ENCODE results near the gene ROBO2.

Gene ROBO2

DNA sequence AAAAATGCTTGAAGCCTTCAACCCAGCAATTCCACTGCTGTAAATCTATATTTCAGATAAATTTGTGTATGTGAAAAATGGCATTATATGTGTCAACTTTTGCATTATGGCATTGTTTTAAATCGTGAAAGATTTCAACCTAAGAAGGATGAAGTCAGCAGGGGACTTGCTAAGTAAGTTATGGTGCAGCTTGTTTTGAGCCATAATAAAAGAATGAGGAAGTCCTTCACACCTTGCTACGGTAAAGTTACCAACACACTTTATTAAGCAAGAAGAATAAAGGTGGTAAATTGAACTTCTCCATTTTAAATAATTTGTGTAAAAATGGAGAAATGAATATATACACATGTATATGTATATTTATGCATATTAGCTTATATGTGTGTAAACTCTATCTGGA lies 371.4 kb downstream of the ROBO2 start:
- DNase-seq (ENCODE audit: low read depth in 2 of 2) = no peak

DNA sequence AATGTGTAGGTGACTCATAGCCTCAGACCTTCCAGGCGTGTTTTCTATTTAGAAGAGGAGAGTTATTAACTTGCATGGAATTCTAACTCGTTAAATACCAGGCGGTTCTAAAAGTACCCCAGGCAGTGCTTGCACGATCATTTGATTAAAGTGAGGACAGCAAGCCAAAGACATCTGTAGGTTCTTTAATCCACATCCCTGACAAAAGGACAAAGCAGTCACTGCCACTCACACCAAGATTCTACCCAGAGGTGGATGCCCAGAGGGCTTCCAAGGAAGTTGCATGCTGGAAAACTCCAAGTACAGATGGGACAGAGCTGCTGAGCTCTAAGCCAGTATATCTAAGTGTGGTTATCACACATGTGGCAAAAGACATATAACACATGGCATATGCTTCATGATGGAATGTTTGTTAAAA lies 372.1 kb downstream of the ROBO2 start:
- no peak for DNase-seq (ENCODE audit: low read depth in 2 of 2)

DNA sequence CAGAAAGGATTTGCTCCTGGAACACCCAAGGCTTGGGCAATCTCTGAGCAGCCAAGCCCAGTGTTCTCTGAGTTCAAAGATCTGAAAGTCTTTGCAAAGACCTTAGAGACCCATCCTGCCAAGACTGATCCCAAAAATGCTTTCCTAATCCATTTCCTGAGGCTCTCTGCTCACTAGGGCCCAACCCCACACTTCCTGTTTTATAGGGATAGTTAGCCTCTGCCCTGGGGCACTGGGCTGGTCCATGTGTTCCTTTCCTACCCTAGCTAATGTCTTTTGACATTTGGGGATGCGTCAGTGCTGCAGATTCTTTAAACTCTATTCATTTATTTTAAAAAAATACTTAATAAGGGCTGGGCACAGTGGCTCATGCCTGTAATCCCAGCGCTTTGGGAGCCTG lies 372.7 kb downstream of the ROBO2 start:
- DNase-seq (ENCODE audit: low read depth in 2 of 2) = no peak

- no peak for DNase-seq (ENCODE audit: low read depth in 2 of 2)
Observed at GRCh38 chr3:77414881-77415280, 375.0 kb downstream of the ROBO2 start.

GRCh38 chr3:77420336-77420735 lies 380.4 kb downstream of the ROBO2 start:
- no peak for DNase-seq (ENCODE audit: low read depth in 2 of 2)

DNA sequence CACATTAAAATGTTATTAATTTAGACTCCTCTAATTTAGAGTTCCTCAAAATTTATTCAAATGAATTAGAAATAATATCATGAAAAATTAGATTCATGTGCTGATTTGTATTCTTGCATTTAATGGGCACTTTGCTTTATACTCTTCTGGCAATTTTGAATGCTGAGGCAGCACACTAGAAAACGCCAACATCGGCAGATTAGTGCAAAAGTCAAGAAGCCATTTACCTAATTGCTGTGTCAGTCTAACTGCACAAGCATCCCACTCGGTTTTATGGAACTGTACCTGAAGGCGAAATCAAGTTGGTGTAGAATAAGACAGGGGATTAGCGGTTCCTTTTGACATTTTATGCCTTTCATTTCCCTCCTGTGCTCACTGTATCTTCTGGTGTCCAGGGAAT lies 382.0 kb downstream of the ROBO2 start:
- DNase-seq (ENCODE audit: low read depth in 2 of 2) = no peak

GRCh38 chr3:77426531-77426930 lies 386.6 kb downstream of the ROBO2 start:
- no peak for DNase-seq (ENCODE audit: low read depth in 2 of 2)

GRCh38 chr3:77427528-77427927 lies 387.6 kb downstream of the ROBO2 start:
- no peak for DNase-seq (ENCODE audit: low read depth in 2 of 2)

GRCh38 chr3:77436908-77437307 lies 397.0 kb downstream of the ROBO2 start:
- DNase-seq (ENCODE audit: low read depth in 2 of 2) = no peak

DNA sequence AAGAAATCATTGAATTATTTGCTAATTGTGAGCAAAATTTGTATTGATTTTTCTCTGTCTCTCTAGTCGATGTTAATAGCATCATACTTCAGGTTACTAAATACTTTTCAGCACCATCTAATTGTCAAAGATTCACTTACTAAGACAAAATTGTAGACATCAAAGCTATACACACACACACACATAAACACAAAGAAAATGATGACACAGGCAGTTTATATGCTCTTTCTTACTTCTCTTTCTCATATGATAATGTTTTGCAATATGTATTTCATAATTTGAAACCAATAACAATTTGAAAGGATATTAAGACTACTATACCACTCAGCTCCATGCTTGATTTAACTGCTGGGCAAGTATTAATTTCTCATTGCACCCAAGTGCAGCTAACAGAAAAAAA lies 406.2 kb downstream of the ROBO2 start:
- no peak for DNase-seq (ENCODE audit: low read depth in 2 of 2)

DNA sequence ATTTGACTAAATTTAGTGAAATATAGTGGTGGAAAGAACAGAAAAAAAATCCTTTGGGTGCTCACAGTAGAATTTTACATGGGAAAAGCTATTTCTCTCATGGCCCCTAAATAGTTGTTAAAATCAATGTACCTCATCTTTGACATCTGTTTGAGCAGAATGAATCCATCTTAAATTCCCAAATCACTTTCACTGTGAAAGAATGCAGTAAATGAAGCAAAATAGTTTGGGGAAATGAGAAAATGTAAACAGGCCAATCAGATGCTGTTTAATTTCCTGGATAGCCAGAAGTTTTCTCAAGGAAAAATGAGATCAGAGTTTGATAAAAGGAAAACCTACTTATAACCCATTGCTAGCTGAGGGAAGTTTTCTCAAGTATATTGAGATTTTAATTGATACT lies 406.9 kb downstream of the ROBO2 start:
- no peak for DNase-seq (ENCODE audit: low read depth in 2 of 2)

DNA sequence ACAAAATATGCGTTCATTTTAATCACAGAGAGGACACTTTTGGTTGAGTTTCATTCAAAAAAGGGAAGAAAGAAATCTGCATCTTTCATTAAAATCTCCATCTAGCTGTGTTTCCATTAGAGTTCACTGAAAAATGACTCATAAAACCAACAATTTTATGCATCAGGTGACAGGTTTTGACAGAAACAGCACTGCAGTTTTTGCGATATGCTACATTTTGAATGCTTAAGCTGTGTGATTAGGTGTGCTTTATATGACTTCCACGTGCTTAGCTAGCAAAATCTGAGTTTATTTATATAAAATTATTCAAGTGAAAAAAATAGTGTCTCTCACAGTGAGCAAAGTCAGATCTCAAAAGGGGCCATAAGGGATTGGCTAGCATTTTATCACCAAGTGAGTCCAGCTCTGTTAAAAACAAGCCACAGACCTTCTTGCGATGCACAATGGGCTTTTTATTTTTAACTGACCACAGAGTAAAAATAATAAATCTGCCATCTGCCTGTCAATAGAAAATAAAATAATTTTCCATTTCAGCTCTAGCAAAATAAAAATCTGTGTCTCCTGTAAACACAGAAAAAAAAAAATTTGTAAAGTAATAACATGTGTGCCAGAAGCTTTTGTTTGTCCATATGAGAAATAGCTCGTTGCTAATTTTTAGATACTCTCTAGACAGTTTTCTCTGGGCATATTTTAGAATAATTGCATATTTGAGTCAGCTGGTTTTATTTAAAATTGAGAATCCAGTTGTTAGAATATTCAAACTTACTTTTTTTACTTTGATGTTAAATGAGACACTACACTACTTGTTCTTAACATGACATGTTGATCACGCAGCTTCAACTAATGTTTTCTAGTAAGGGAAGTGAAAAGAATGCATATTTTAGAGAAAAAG lies 409.8 kb downstream of the ROBO2 start:
- DNase-seq (ENCODE audit: low read depth in 2 of 2) = no peak

DNA sequence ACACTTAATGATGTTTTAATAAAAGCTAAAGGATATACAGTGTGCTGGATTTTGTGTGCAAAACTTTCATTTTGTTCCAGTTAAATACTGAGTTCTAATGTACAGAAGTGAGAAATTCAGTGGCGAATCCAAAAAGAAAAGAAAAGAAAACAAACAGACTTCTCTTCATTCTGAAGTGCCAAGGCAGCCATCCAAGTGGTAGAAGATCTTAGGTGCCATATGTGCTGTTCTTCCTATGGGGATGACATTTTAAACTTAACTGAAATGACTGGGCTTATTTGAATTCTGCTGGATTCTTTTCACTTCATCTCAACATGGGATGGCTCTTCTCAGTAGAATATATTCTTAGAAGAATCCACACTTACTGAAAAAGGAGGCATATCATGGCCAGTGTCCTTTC lies 416.5 kb downstream of the ROBO2 start:
- no peak for DNase-seq (ENCODE audit: low read depth in 2 of 2)

DNA sequence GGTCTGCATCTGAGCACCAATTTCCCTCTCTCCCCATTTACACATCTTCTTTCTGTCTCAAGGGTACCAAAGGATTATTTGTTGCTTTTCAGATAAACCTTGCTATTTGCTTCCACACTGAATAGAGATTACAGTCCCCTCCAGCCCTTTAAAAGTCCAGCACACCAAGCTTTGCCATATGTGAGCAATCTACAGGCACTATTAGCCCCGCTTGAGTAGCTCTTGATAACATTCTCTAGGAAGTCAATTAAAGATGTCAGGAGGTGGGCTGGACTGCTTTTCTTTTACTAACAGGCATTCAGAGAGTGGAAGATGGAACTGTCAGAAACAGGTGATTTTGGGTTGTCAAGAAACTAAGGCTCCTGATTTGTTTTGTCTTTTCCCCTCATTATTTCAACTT lies 417.0 kb downstream of the ROBO2 start:
- no peak for DNase-seq (ENCODE audit: low read depth in 2 of 2)

- DNase-seq (ENCODE audit: low read depth in 2 of 2) = no peak
Observed at GRCh38 chr3:77459926-77460325, 420.0 kb downstream of the ROBO2 start.

DNA sequence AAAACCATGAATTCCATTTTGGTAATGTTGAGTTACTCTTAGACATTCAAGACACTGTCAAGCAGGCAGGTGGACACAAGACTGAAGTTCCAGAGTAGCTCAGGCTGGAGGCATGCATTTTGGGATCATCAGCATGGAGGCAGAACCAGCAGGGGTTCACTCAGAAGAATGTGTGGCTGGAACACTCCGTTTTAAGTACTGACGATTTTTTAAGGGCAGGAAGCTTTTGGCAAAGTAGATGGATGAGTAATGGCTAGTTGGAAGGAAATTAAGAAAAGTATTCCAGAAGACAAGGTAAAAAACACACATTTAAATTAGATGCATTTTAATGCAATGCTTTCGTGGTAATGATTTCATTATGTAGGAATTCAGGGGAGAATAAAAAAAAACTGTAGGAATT lies 420.4 kb downstream of the ROBO2 start:
- no peak for DNase-seq (ENCODE audit: low read depth in 2 of 2)

- no peak for DNase-seq (ENCODE audit: low read depth in 2 of 2)
Observed at GRCh38 chr3:77462951-77463350, 423.1 kb downstream of the ROBO2 start.

DNA sequence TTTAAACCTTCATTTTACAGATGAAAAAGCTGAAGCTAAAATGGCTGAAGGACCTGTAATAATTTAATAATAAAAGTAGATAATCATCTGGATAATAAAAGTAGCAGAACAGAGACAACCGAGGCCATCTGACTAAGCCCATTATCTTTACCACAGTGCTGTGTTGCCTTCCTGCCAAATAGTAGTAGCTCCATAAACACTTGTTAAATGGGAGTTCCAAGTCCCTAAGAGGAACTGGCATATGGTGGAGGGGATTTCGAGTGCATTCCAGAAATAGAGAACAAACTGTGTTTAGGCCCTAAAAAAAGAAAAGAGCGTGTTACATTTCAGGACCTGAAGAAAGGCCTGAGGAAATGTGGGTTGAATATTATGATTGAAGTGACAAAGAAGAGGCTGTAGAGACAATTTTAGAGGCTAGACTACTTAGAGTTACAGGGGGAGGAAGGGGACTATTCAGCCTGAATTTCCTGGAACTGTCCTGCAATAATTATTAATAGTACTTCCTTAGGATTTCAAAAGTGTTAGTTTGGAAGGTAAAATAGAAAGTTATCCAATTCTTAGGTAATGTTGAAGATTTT lies 424.3 kb downstream of the ROBO2 start:
- DNase-seq (ENCODE audit: low read depth in 2 of 2) = no peak

DNA sequence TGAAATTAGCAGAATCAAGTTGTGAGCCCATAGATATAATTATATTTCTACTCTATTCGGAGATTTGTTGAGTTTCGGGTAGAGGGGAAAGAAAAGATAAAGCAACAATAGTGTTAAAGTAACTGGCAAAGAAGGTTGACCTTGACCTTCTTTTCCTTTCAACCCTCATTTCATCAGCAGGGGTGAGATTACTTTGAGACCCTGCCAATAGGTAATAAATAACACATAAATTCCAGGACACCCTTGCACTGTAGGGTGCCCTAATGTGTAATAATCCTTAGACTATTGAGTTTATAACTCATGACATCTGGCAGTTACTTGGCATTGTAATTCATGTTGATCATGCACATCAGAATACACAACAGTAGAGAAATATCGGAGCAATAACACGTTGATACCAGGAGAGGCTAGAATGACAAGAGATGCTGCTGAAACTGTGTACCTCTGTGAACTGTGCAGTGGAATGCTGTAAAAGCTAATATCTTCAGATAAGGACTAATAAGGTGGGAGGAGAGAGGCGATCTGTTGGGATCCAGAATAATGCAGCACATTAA lies 426.7 kb downstream of the ROBO2 start:
- no peak for DNase-seq (ENCODE audit: low read depth in 2 of 2)

GRCh38 chr3:77467702-77468625 lies 428.1 kb downstream of the ROBO2 start:
- no peak for DNase-seq (ENCODE audit: low read depth in 2 of 2)

GRCh38 chr3:77468626-77469020 lies 428.7 kb downstream of the ROBO2 start:
- no peak for DNase-seq (ENCODE audit: low read depth in 2 of 2)

GRCh38 chr3:77475507-77475906 lies 435.6 kb downstream of the ROBO2 start:
- DNase-seq (ENCODE audit: low read depth in 2 of 2) = no peak

Measured in stimulated activated CD8-positive, alpha-beta memory T cell treated with anti-CD3 and anti-CD28 coated beads, Interleukin-2, amount 100 ng/mL, for 48 hours (primary cell).